ENCODE measurements around the gene SHTN1.

The SHTN1 gene

DNA sequence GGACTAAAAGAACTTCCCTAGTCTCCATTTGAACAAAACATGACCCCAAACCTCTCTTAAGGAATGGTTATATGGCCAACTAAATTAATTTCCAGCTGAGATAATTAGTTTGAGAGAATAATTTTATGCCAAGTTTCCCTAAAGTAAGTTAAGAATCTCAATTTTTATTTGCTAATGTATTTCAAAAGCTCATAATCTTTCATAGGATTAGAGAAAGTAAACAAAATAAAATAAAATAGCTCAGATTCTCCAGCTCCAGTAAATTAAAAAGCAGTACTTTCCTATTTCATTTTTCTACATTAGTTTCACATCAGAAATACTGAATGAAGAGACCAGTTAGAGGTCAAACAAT, 111.3 kb downstream of the SHTN1 start:
- no peak for TF ChIP-seq JUND (IDR thresholded peaks at IDR 0.05; ENCODE audit: low read depth)
- in situ Hi-C loops (cut with HindIII; ENCODE audit: low pct_unique_long_range_greater_than_20kb, low sequenced_read_pairs): no loop called here

DNA sequence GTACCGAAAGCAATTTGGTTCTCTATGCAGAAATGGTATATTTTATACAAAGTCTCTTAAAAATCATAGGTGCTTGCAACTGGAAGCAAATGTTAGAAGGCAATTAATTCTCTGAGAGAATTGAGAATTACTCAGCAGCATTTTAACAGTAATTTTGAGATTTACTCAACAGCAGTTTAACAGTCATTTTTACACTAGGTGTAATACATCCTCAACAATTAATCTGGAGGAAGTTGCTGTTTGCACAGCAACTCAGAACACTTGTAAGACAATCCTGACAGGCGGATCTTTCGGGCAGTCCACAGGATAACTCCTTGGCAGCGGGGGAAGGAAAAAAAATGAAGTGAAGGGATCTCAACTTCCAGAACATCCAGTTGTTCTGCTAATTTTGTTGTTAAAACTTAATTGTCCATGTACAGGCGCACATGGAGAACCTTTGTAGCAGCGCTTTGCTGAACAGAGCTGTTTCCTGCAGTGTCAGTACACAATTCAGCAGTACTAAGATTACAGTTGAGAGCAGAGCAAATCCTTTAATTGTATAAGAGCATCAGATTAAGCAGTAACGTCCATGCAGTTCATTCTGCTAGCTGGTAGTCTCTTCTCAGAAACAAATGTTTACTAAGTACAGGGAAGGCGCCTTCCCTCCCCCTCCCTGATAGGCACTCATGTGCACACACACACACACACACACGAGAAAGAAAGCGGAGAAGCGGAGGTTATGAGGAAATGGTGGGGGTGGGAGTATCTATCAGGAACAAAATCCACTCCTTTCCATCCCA, 111.9 kb downstream of the SHTN1 start:
- TF ChIP-seq JUND (IDR thresholded peaks at IDR 0.05; ENCODE audit: low read depth): no peak
- in situ Hi-C loops (cut with HindIII; ENCODE audit: low pct_unique_long_range_greater_than_20kb, low sequenced_read_pairs): no loop called here
- DNase-seq (ENCODE audit: low read depth in 1 of 2, low spot score in 1 of 2): no peak

More for the DNA sequence above, 111.3 kb downstream of the SHTN1 start:
- no peak for DNase-seq (ENCODE audit: low read depth in 1 of 2, low spot score in 1 of 2)

DNA sequence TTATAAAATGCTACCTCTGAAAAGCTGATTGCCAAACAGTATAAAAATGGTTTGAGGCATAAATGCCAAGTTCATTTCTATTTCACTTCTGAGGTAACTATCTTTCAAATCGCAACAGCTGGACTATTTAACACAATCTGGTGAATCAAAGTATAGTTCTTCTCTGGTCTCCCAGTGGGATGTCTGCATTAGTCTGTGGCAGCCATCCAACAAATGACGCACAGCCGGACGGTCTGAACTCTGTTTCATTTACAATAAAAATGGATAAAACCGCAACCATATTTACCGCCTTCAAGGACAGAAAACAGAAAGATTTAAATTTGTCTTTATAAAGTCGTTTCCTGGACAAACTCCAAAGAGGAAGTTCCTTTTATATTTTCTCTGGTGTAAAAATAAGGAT, 113.8 kb downstream of the SHTN1 start:
- no peak for TF ChIP-seq JUND (IDR thresholded peaks at IDR 0.05; ENCODE audit: low read depth)
- no peak for DNase-seq (ENCODE audit: low read depth in 1 of 2, low spot score in 1 of 2)
- in situ Hi-C loops (cut with HindIII; ENCODE audit: low pct_unique_long_range_greater_than_20kb, low sequenced_read_pairs): no loop called here

DNA sequence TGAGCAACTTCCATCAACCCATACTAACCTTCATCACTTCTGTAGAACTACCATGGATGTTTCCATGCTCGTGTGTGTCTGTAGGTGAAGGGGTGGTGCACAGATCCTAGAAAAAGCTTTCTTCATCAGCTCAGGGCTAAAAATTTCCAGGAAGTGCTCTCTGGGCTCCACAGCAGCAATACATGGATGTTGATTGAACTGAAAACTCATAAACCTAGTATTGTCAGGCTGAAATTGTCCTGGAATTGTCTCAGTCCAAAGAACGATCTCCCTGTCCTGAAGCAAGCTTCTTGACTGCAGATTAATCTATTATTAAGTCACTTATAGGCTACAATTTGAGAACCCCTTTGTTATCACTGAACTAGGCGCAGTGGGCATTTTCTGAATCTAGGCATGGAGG, 115.9 kb downstream of the SHTN1 start:
- in situ Hi-C loops (cut with HindIII; ENCODE audit: low pct_unique_long_range_greater_than_20kb, low sequenced_read_pairs): no loop called here
- DNase-seq (ENCODE audit: low read depth in 1 of 2, low spot score in 1 of 2): no peak
- no peak for TF ChIP-seq JUND (IDR thresholded peaks at IDR 0.05; ENCODE audit: low read depth)

DNA sequence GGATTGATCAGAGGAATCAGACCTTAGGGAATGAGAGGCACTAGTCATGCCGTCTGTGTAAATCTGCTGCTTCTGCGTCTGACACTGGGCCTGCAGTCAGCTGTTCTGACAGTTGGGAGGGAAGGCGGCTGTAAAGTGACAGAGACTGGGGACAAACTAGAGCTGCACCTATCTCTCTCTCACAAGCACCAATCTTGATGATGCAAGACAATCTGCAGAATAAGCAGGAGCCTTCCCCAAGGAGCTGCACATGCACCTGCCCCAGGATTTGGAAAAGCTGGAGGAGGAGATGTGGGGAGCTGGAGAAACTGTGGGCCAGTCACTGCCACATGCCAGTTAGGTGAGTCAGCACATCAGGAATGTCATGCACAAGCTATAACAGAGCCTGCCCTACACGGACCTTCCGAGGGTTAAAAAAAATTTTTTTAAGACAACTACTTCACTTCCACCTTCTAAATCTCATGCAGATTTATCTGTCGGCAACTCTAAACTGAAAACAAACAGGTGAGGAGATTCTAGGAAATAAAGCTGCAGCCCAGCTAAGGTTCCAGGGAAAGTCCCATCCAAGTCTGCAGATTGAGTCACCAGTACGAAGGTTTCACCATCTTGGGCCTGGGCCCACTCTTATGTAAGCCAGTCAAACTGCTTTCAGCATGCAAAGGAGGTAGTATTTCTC, 116.5 kb downstream of the SHTN1 start:
- DNase-seq (ENCODE audit: low read depth in 1 of 2, low spot score in 1 of 2): peak in 1 of 2 experiments; percentile 60
- TF ChIP-seq JUND (IDR thresholded peaks at IDR 0.05; ENCODE audit: low read depth): peak; percentile 78

DNA sequence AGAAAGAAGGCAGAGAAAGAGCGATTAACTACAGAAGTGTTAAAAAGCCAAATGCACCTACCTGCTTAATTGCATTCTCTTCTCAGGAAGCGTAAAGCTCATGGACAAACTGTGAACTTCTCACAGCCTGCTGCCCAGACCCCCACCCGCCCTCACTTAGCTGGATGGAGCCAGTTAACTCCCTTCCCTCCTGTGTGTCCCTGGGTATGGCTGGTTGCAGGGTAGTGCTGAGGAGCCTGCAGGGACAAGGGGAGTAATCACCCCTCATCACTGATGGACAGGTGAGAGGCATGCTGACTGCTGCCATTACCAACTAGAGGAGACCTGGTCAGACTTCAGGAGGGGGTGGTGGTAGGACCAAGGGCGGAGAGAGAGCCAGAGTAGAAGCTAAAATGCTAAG, 118.2 kb downstream of the SHTN1 start:
- in situ Hi-C loops (cut with HindIII; ENCODE audit: low pct_unique_long_range_greater_than_20kb, low sequenced_read_pairs): no loop called here

More for the DNA sequence above, 116.5 kb downstream of the SHTN1 start:
- in situ Hi-C loops (cut with HindIII; ENCODE audit: low pct_unique_long_range_greater_than_20kb, low sequenced_read_pairs): no loop called here

DNA sequence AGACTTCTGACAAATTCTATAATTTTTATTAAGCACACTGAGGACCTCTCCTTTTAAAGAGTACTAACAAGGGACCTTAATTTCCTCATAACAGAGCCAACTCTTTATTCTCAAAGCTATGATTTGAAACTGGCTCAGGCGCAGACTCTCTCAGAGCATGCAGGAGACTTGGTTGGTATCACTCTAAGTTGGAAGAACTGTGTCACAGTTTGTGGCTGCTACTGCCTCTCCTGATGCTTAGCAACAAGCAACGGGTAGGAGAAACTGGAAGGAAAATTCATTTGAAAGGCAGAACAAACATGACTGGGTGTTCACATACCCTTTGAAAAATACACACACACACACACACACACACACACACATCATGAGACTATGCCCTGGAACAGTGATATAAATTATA, 122.3 kb downstream of the SHTN1 start:
- no peak for DNase-seq (ENCODE audit: low read depth in 1 of 2, low spot score in 1 of 2)
- TF ChIP-seq JUND (IDR thresholded peaks at IDR 0.05; ENCODE audit: low read depth): no peak
- in situ Hi-C loops (cut with HindIII; ENCODE audit: low pct_unique_long_range_greater_than_20kb, low sequenced_read_pairs): no loop called here

More for the DNA sequence above, 118.2 kb downstream of the SHTN1 start:
- no peak for TF ChIP-seq JUND (IDR thresholded peaks at IDR 0.05; ENCODE audit: low read depth)
- DNase-seq (ENCODE audit: low read depth in 1 of 2, low spot score in 1 of 2): no peak

DNA sequence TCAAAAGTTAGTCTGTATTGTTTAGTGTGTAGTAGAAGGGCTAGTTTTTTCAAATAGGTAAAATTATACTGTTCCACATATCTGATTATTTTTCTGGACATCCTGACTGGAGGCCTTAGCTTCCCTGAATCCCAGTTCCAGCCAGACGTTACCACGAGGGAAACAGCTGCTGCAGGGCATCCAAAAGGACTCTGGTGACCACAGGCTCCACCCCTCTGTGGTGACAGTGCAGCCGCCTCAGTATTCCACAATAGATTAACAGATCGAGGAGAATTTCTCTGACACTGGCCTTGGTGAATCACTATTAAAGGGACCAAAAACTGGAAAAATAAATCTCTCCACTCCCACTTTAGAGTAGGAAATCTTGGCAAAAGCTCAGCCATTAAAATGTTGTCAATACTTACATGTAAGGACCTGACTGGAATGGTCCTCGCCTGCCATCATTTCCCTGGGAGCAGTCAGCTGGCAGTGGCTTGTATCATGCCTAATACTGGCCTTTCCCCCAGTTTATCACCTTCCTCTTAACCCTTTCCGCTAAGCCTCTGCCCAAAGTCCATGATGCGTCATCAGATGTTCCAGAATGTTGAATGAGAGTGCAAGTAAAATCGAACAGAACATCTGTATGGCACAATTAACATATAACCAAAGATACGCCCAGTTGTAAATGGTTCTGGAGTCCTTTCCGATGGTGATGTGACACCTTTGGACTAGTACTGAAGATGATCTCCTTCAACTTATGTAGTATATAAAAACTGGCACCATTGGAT, 124.1 kb downstream of the SHTN1 start:
- DNase-seq (ENCODE audit: low read depth in 1 of 2, low spot score in 1 of 2): no peak
- in situ Hi-C loops (cut with HindIII; ENCODE audit: low pct_unique_long_range_greater_than_20kb, low sequenced_read_pairs): no loop called here
- no peak for TF ChIP-seq JUND (IDR thresholded peaks at IDR 0.05; ENCODE audit: low read depth)

DNA sequence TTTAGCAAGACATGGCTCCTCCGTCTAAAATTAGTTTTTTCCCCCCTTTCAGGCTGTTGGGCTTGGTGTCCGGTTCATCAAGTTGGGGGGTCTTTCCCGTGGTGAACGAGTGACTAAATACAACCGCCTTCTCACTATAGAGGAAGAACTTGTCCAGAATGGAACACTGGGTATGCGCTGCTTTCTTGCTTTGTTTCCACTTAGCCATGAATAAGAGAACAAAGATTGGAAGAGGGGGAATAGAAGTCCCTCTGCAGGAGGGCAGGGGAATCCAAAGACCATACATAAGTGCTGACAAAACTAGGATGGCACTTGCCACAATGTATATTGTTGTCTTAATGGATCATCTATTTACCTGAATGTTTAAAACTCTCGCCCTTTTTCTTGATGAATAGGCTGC, 125.2 kb downstream of the SHTN1 start:
- no peak for TF ChIP-seq JUND (IDR thresholded peaks at IDR 0.05; ENCODE audit: low read depth)
- no peak for DNase-seq (ENCODE audit: low read depth in 1 of 2, low spot score in 1 of 2)
- in situ Hi-C loops (cut with HindIII; ENCODE audit: low pct_unique_long_range_greater_than_20kb, low sequenced_read_pairs): no loop called here

DNA sequence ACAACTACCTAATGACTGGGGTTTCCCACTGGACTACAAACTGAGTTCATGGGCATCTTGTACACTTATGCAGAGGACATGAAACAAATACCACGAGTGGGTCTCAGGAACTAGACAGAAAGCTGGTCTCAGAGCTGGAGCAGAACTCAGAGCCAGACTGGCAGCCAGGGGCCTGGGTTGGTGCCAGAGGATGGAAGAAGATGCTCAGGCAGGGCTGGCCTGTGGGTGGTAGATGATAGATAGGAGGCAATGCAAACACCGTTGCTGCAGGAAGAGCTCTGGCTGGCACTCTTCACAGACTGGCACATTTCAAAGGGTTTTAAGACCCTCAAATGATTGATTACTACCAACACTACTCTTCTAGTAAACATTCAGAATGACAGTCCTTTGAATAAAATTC, 126.9 kb downstream of the SHTN1 start:
- no peak for TF ChIP-seq JUND (IDR thresholded peaks at IDR 0.05; ENCODE audit: low read depth)
- DNase-seq (ENCODE audit: low read depth in 1 of 2, low spot score in 1 of 2): no peak
- in situ Hi-C loops (cut with HindIII; ENCODE audit: low pct_unique_long_range_greater_than_20kb, low sequenced_read_pairs): no loop called here

DNA sequence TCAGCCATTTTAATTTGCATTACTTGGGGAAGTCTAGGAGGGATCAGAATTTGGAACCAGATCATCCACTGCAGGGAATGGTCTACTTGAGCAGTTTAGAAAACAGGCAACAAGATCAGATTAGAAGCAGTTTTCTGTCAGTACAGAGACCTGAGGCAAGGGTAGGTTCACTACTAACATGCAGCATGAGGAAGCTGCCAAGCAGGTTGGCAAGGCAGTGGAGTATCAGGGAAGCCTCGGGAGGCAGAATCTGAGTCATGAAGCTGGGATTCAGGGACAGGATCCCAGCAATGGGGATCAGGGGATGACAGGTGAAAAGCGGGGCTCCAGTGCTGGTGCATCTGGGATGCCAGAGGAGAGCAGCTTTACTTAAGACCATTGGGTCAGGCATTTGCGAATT, 127.6 kb downstream of the SHTN1 start:
- in situ Hi-C loops (cut with HindIII; ENCODE audit: low pct_unique_long_range_greater_than_20kb, low sequenced_read_pairs): no loop called here
- TF ChIP-seq JUND (IDR thresholded peaks at IDR 0.05; ENCODE audit: low read depth): no peak
- peak in 1 of 2 experiments; percentile 55 for DNase-seq (ENCODE audit: low read depth in 1 of 2, low spot score in 1 of 2)

DNA sequence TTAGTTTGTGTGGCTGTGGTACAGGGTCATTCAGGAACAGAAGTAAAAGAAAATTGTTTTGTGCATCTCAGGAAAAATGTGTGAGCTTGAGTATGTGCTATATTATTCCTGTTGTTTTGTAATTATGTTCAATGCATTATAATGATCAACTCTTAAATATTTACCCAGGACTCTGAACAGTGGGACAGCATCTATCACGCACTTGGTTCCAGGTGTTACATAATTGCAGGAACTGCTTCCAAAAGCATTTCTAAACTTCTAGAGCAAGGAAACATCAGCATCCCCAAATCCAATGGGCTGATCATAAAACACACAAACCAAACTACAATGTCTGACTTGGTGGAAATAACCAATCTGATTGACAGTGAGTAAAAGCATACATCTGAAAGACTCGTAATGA, 129.1 kb downstream of the SHTN1 start:
- in situ Hi-C loops (cut with HindIII; ENCODE audit: low pct_unique_long_range_greater_than_20kb, low sequenced_read_pairs): no loop called here
- no peak for DNase-seq (ENCODE audit: low read depth in 1 of 2, low spot score in 1 of 2)
- no peak for TF ChIP-seq JUND (IDR thresholded peaks at IDR 0.05; ENCODE audit: low read depth)

DNA sequence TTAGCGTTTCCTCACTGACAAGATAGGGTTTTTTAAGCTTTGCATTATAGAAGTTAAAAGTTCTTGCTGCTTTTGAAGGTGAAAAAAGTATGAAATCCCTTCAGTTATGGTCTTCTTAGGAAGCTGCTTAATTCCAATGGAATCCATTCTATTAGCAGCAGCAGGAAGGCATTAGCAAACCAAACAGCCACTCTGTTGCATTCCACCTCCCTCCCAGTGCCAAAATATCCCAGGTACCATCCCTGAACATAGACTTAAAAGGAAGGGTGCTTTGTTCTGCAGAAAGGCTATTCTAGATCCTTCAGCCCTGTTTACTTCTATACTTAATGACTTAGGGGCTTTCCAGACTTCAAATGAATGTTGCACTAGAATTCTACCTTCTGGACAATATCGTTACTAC, 131.9 kb downstream of the SHTN1 start:
- TF ChIP-seq JUND (IDR thresholded peaks at IDR 0.05; ENCODE audit: low read depth): no peak
- in situ Hi-C loops (cut with HindIII; ENCODE audit: low pct_unique_long_range_greater_than_20kb, low sequenced_read_pairs): no loop called here
- no peak for DNase-seq (ENCODE audit: low read depth in 1 of 2, low spot score in 1 of 2)
